Neural progenitor cell (in vitro differentiated cells): ENCODE measurements around the gene MAN2A1.

Experiments
- CTCF ChIP-seq: fragments of 200-600 bp; sonication (generic); IDR thresholded peaks from 2 replicates; pipeline ENCODE4 v1.5.1; 2017; ENCODE audit warnings: antibody characterized with exemption, mild to moderate bottlenecking
- EZH2 ChIP-seq: fragments of 200-600 bp; sonication (generic); IDR thresholded peaks from 2 replicates; pipeline ENCODE4 v1.6.1; 2017; ENCODE audit warnings: antibody characterized with exemption, mild to moderate bottlenecking, moderate library complexity

- TF ChIP-seq EZH2 (no peak), CTCF (no peak)
Observed at GRCh38 chr5:109755761-109756160, 66.0 kb downstream of the MAN2A1 start.
